Keratinocyte (primary cell): ENCODE results near the gene GNG3. TPM values are rescaled to one million over a fixed set of nuclear protein-coding genes. Genes with fewer than 3 reads are reported as not detected.

Experiments used
- DNase-seq: peaks from one replicate; pipeline ENCODE4 v3.0.0-alpha.2; 2011; ENCODE audit warnings: low read depth, missing footprints, low spot score
- FAIRE-seq: peaks from 2 replicates; lab custom pipeline; 2011; peaks lifted over from hg19 to GRCh38; lab: Jason Lieb, UNC
- H2AFZ ChIP-seq: 2 replicates; pipeline ENCODE4 v1.6.0; 2012; ENCODE audit warnings: low read length, control low read depth, inconsistent platforms; ENCODE audit not compliant: control insufficient read depth
- H3K27ac ChIP-seq: 2 replicates; pipeline ENCODE4 v1.5.1; 2011; ENCODE audit warnings: low read length; ENCODE audit not compliant: control insufficient read depth, insufficient read depth
- H3K27me3 ChIP-seq: 3 replicates; pipeline ENCODE4 v1.6.0; 2011; ENCODE audit warnings: low read length; ENCODE audit not compliant: control insufficient read depth, insufficient read depth; ENCODE audit errors: extremely low read depth
- H3K36me3 ChIP-seq, 2 experiments: 2 replicates in 1 of 2; 3 replicates in 1 of 2; pipeline ENCODE4 v1.5.1; 2011; ENCODE audit warnings: low read length in 2 of 2, mild to moderate bottlenecking in 1 of 2; ENCODE audit not compliant: control insufficient read depth in 2 of 2, insufficient read depth in 2 of 2; ENCODE audit errors: extremely low read depth in 1 of 2
- H3K4me1 ChIP-seq: 3 replicates; pipeline ENCODE4 v1.5.1; 2011; ENCODE audit warnings: low read length; ENCODE audit not compliant: control insufficient read depth, insufficient read depth; ENCODE audit errors: extremely low read depth
- H3K4me2 ChIP-seq: 3 replicates; pipeline ENCODE4 v1.6.0; 2011; ENCODE audit warnings: low read depth, low read length; ENCODE audit not compliant: control insufficient read depth, insufficient read depth; ENCODE audit errors: extremely low read depth
- H3K4me3 ChIP-seq, 3 experiments: fragments of 200-600 bp in 1 of 3; sonication (generic) in 1 of 3; 2 replicates in 2 of 3; 3 replicates in 1 of 3; pipeline ENCODE4 v1.5.1; 2011 to 2016; ENCODE audit warnings: low read length in 3 of 3, mild to moderate bottlenecking in 3 of 3, control low read depth in 2 of 3, inconsistent platforms in 1 of 3, low read depth in 1 of 3, mixed read lengths in 1 of 3, mixed run types in 1 of 3, moderate library complexity in 1 of 3; ENCODE audit not compliant: control insufficient read depth in 2 of 3, insufficient read depth in 2 of 3; ENCODE audit errors: extremely low read depth in 1 of 3
- H3K79me2 ChIP-seq: 2 replicates; pipeline ENCODE4 v1.6.0; 2012; ENCODE audit warnings: low read length; ENCODE audit not compliant: control insufficient read depth, insufficient read depth
- H3K9ac ChIP-seq: 3 replicates; pipeline ENCODE4 v1.6.0; 2011; ENCODE audit warnings: low read length; ENCODE audit not compliant: control insufficient read depth, insufficient read depth; ENCODE audit errors: extremely low read depth
- H3K9me1 ChIP-seq: 3 replicates; pipeline ENCODE4 v1.6.0; 2011; ENCODE audit warnings: low read length; ENCODE audit not compliant: control insufficient read depth, insufficient read depth; ENCODE audit errors: extremely low read depth
- H3K9me3 ChIP-seq: 2 replicates; pipeline ENCODE4 v1.5.1; 2012; ENCODE audit warnings: low read depth, low read length; ENCODE audit not compliant: control insufficient read depth
- H4K20me1 ChIP-seq: 3 replicates; pipeline ENCODE4 v1.6.0; 2011; ENCODE audit warnings: low read length; ENCODE audit not compliant: control insufficient read depth, insufficient read depth; ENCODE audit errors: extremely low read depth
- EZH2 ChIP-seq: IDR thresholded peaks from one replicate; pipeline ENCODE4 v1.6.1; 2012; ENCODE audit warnings: inconsistent platforms, mild to moderate bottlenecking, low read length, moderate library complexity
- dilution Hi-C: fragments of 300-500 bp; cut with MboI; formaldehyde crosslinking; loops from one replicate; pipeline ENCODE4 v1.7.0; 2020; ENCODE audit warnings: low sequenced_read_pairs; ENCODE audit not compliant: extremely low pct_ligation_motif_present
- polyA plus RNA-seq, 5 experiments: library from polyadenylated mRNA; depleted of rRNA in 3 of 5; stranded (reverse) in 3 of 5; stranded (forward) in 1 of 5; unstranded in 1 of 5; fragments of >200 nt; gene quantifications; 1 replicate in 1 of 5; 2 replicates in 3 of 5; 3 replicates in 1 of 5; pipeline versions ENCODE4 v1.2.1 to v1.2.3, GENCODE V29; 2011 to 2012; ENCODE audit warnings: missing spikeins in 2 of 5, low read depth in 1 of 5, low replicate concordance in 1 of 5
- TF ChIP-seq, protein P1 (sequence below), 3 experiments: IDR thresholded peaks in 1 of 3; conservative IDR thresholded peaks in 1 of 3; optimal IDR thresholded peaks in 1 of 3; 2 replicates in 2 of 3; 3 replicates in 1 of 3; pipeline versions ENCODE3 to v1.5.1; 2011; ENCODE audit warnings: low read length in 3 of 3, mild to moderate bottlenecking in 3 of 3, moderate library complexity in 2 of 3, control low read depth in 1 of 3, inconsistent platforms in 1 of 3; ENCODE audit not compliant: insufficient read depth in 2 of 3; ENCODE audit errors: extremely low read depth in 1 of 3

The GNG3 gene
- polyA plus RNA-seq, 1 donor (not counting 4 experiments of a cell fraction or from before 2014, with no cell fraction given), result not detected

DNA sequence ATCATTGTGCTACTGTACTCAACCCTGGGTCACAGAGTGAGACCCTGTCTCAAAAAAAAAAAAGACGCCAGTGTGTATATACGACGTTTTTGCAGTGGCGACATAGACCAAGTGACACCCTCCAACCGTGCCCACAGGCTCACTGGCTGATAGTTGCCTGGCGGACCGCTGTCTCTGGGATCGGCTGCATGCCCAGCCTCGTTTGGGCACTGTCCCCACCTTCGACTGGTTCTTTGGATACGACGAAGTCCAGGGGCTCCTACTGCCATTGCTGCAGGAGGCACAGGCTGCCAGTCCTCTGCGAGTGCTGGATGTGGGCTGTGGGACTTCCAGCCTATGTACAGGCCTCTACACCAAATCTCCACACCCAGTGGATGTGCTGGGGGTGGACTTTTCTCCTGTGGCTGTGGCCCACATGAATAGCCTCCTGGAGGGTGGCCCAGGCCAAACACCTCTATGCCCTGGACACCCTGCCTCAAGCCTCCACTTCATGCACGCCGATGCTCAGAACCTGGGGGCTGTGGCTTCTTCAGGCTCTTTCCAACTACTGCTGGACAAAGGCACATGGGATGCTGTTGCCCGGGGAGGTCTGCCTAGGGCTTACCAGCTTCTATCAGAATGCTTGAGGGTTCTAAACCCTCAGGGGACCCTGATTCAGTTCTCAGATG, 41.1 kb upstream of the GNG3 start:
- DNase-seq (no peak), FAIRE-seq (no peak)
- H3K9me1 ChIP-seq, result no peaks in the 10 kb centered on the region
- H3K36me3 ChIP-seq, result peaks cover 23 to 37% of the 10 kb centered on the region in 2 experiments
- H3K9ac ChIP-seq, result peak overlapping the region; percentile 95
- peak overlapping the region; percentile 93 to 97 (median 95) for H3K4me3 ChIP-seq
- H3K27me3 ChIP-seq, result no peaks in the 10 kb centered on the region
- peaks cover 25% of the 10 kb centered on the region for H3K4me1 ChIP-seq
- no peak overlapping the region for H2AFZ ChIP-seq
- no peaks in the 10 kb centered on the region for H3K9me3 ChIP-seq
- dilution Hi-C loops, result no loop called here
- TF ChIP-seq EZH2, result no peak
- TF ChIP-seq, protein P1, sequence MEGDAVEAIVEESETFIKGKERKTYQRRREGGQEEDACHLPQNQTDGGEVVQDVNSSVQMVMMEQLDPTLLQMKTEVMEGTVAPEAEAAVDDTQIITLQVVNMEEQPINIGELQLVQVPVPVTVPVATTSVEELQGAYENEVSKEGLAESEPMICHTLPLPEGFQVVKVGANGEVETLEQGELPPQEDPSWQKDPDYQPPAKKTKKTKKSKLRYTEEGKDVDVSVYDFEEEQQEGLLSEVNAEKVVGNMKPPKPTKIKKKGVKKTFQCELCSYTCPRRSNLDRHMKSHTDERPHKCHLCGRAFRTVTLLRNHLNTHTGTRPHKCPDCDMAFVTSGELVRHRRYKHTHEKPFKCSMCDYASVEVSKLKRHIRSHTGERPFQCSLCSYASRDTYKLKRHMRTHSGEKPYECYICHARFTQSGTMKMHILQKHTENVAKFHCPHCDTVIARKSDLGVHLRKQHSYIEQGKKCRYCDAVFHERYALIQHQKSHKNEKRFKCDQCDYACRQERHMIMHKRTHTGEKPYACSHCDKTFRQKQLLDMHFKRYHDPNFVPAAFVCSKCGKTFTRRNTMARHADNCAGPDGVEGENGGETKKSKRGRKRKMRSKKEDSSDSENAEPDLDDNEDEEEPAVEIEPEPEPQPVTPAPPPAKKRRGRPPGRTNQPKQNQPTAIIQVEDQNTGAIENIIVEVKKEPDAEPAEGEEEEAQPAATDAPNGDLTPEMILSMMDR (optimal IDR thresholded peaks at IDR 0.05 in 1 of 3, IDR thresholded peaks at IDR 0.05 in 1 of 3, conservative IDR thresholded peaks at IDR 0.05 in 1 of 3; ENCODE audit: extremely low read depth in 1 of 3, insufficient read depth in 2 of 3, low read length in 3 of 3), result no peak
- H4K20me1 ChIP-seq, result peaks cover 4% of the 10 kb centered on the region
- peak overlapping the region; percentile 95 for H3K4me2 ChIP-seq
- peak overlapping the region; percentile 86 for H3K27ac ChIP-seq
- peaks cover 48% of the 10 kb centered on the region for H3K79me2 ChIP-seq

DNA sequence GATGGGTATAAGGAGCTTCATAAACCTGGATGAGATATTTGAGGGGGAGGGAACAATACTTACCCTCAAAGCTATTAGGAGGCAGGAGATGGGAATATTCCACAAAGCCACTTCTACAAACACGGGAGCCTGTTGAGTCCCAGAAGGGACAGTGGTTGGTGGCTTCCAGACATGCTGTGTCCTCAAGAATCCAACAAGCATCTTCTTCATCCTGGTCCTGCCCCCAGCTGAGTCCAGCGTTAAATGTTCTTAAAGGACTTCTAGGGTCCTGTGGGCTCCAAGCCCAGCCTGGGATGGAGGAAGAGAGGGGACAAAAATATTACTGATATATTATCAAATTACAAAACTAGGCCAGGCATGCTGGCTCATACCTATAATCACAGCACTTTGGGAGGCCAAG, 40.0 kb upstream of the GNG3 start:
- dilution Hi-C loops, result no loop called here
- DNase-seq, result no peak
- Histone ChIP-seq H4K20me1 (peaks cover 4% of the 10 kb centered on the region), H3K9me3 (no peaks in the 10 kb centered on the region), H3K9me1 (no peaks in the 10 kb centered on the region), H3K4me2 (peak overlapping the region; percentile 95), H3K36me3 (peaks cover 20 to 37% of the 10 kb centered on the region in 2 experiments), H3K79me2 (peaks cover 57% of the 10 kb centered on the region), H2AFZ (no peak overlapping the region), H3K27me3 (no peaks in the 10 kb centered on the region), H3K27ac (no peak overlapping the region), H3K4me3 (no peak overlapping the region), H3K4me1 (peaks cover 25% of the 10 kb centered on the region), H3K9ac (no peak overlapping the region)
- TF ChIP-seq EZH2, result no peak
- TF ChIP-seq, protein P1 (optimal IDR thresholded peaks at IDR 0.05 in 1 of 3, IDR thresholded peaks at IDR 0.05 in 1 of 3, conservative IDR thresholded peaks at IDR 0.05 in 1 of 3; ENCODE audit: extremely low read depth in 1 of 3, insufficient read depth in 2 of 3, low read length in 3 of 3), result no peak
- FAIRE-seq, result no peak
